SK-N-SH treated with all-trans-retinoic acid at 6 μM for 48 hours (cell line): ENCODE results near the gene HIPK3.

Experiments used
- ATAC-seq: fragments of 200-7000 bp; cut with Tn5 transposase; 3 replicates; pipeline ENCODE4 v1.9.1; 2020; ENCODE audit warnings: mild to moderate bottlenecking, moderate library complexity
- ARNTL ChIP-seq: fragments of 450-650 bp; formaldehyde crosslinking; IDR thresholded peaks from 2 replicates; pipeline ENCODE4 v1.5.0; 2020; ENCODE audit warnings: low read depth, mild to moderate bottlenecking, moderate library complexity, borderline replicate concordance
- BACH2 ChIP-seq: fragments of 250-450 bp; sonication (Bioruptor Pico); IDR thresholded peaks from 2 replicates; pipeline ENCODE4 v1.9.0; 2021; ENCODE audit warnings: mild to moderate bottlenecking, borderline replicate concordance
- CSDC2 ChIP-seq: fragments of 250-450 bp; sonication (Bioruptor Pico); IDR thresholded peaks from 2 replicates; pipeline ENCODE4 v1.5.0; 2020; ENCODE audit warnings: mild to moderate bottlenecking, moderate library complexity
- ESRRG ChIP-seq: fragments of 250-450 bp; sonication (Bioruptor Pico); IDR thresholded peaks from 2 replicates; pipeline ENCODE4 v1.6.1; 2021; ENCODE audit warnings: mild to moderate bottlenecking
- GLIS3 ChIP-seq: fragments of 250-450 bp; sonication (Bioruptor Pico); IDR thresholded peaks from 2 replicates; pipeline ENCODE4 v1.5.0; 2020; ENCODE audit warnings: mild to moderate bottlenecking, moderate library complexity
- ISL1 ChIP-seq: fragments of 250-450 bp; sonication (Bioruptor Pico); IDR thresholded peaks from 2 replicates; pipeline ENCODE4 v2.1.2; 2022; ENCODE audit warnings: mild to moderate bottlenecking, moderate library complexity
- OSR1 ChIP-seq: fragments of 250-450 bp; sonication (Bioruptor Pico); IDR thresholded peaks from 2 replicates; pipeline ENCODE4 v1.8.0; 2022; ENCODE audit warnings: moderate library complexity, mild to moderate bottlenecking, inconsistent platforms
- POU6F1 ChIP-seq: fragments of 250-450 bp; sonication (Bioruptor Pico); IDR thresholded peaks from 2 replicates; pipeline ENCODE4 v1.8.0; 2021; ENCODE audit warnings: low read depth, mild to moderate bottlenecking, moderate library complexity, borderline replicate concordance
- PPARA ChIP-seq: fragments of 250-450 bp; sonication (Bioruptor Pico); IDR thresholded peaks from 2 replicates; pipeline ENCODE4 v1.5.0; 2020; ENCODE audit warnings: mild to moderate bottlenecking, borderline replicate concordance
- RARB ChIP-seq: fragments of 250-450 bp; sonication (Bioruptor Pico); IDR thresholded peaks from 2 replicates; pipeline ENCODE4 v1.8.0; 2021; ENCODE audit warnings: mild to moderate bottlenecking, moderate library complexity
- TCF4 ChIP-seq: fragments of 250-450 bp; sonication (Bioruptor Pico); IDR thresholded peaks from 2 replicates; pipeline ENCODE4 v1.8.0; 2021; ENCODE audit warnings: mild to moderate bottlenecking, moderate library complexity, borderline replicate concordance
- TSHZ2 ChIP-seq: fragments of 250-450 bp; sonication (Bioruptor Pico); IDR thresholded peaks from 2 replicates; pipeline ENCODE4 v1.5.0; 2020; ENCODE audit warnings: mild to moderate bottlenecking, moderate library complexity
- ZFP3 ChIP-seq: fragments of 250-450 bp; sonication (Bioruptor Pico); IDR thresholded peaks from 2 replicates; pipeline ENCODE4 v1.5.0; 2020; ENCODE audit warnings: mild to moderate bottlenecking, moderate library complexity
- ZFP30 ChIP-seq: fragments of 450-650 bp; formaldehyde crosslinking; IDR thresholded peaks from 2 replicates; pipeline ENCODE4 v1.5.0; 2022; ENCODE audit warnings: mild to moderate bottlenecking, moderate library complexity
- ZNF565 ChIP-seq: fragments of 450-650 bp; formaldehyde crosslinking; conservative IDR thresholded peaks from 2 replicates; pipeline ENCODE4 v1.5.0; 2020; ENCODE audit warnings: low read depth, mild to moderate bottlenecking, moderate library complexity
- ZNF70 ChIP-seq: fragments of 450-650 bp; formaldehyde crosslinking; IDR thresholded peaks from 2 replicates; pipeline ENCODE4 v1.5.0; 2020; ENCODE audit warnings: mild to moderate bottlenecking, moderate library complexity
- TF ChIP-seq, protein P1 (sequence below): fragments of 250-450 bp; sonication (Bioruptor Pico); IDR thresholded peaks from 2 replicates; pipeline ENCODE4 v1.8.0; 2020; ENCODE audit warnings: mild to moderate bottlenecking, moderate library complexity, borderline replicate concordance

HIPK3 gene

GRCh38 chr11:33256031-33256812, 959 bp upstream of the HIPK3 start:
- TF ChIP-seq ISL1 (CRISPR knock-in tag) (no peak), OSR1 (CRISPR knock-in tag) (no peak), BACH2 (no peak), ZNF565 (CRISPR knock-in tag) (no peak), ZFP30 (CRISPR knock-in tag) (no peak), POU6F1 (no peak), PPARA (no peak), TCF4 (no peak), ARNTL (CRISPR knock-in tag) (no peak), ZNF70 (CRISPR knock-in tag) (no peak), RARB (CRISPR knock-in tag) (no peak), TSHZ2 (CRISPR knock-in tag) (no peak), GLIS3 (CRISPR knock-in tag) (no peak), ESRRG (no peak)
- TF ChIP-seq, protein P1, sequence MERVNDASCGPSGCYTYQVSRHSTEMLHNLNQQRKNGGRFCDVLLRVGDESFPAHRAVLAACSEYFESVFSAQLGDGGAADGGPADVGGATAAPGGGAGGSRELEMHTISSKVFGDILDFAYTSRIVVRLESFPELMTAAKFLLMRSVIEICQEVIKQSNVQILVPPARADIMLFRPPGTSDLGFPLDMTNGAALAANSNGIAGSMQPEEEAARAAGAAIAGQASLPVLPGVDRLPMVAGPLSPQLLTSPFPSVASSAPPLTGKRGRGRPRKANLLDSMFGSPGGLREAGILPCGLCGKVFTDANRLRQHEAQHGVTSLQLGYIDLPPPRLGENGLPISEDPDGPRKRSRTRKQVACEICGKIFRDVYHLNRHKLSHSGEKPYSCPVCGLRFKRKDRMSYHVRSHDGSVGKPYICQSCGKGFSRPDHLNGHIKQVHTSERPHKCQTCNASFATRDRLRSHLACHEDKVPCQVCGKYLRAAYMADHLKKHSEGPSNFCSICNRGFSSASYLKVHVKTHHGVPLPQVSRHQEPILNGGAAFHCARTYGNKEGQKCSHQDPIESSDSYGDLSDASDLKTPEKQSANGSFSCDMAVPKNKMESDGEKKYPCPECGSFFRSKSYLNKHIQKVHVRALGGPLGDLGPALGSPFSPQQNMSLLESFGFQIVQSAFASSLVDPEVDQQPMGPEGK (CRISPR knock-in tag), result no peak
- no peak for ATAC-seq

GRCh38 chr11:33256813-33257159, 395 bp upstream of the HIPK3 start:
- TF ChIP-seq ESRRG, result no peak
- TF ChIP-seq TCF4, result no peak
- no peak for ATAC-seq

GRCh38 chr11:33257897-33258630, 883 bp downstream of the HIPK3 start:
- peak; percentile 71 for ATAC-seq
- TF ChIP-seq, protein P1 (CRISPR knock-in tag), result peak; percentile 63
- TF ChIP-seq GLIS3 (CRISPR knock-in tag) (no peak), CSDC2 (CRISPR knock-in tag) (0 out of 2 replicates have a peak, but pooled peaks have one; percentile 22), ESRRG (0 out of 2 replicates have a peak, but pooled peaks have one; percentile 24), OSR1 (CRISPR knock-in tag) (no peak), ZFP3 (0 out of 2 replicates have a peak, but pooled peaks have one; percentile 25)

GRCh38 chr11:33258631-33259205, 1.5 kb downstream of the HIPK3 start:
- TF ChIP-seq ZNF70 (CRISPR knock-in tag) (no peak), PPARA (no peak), RARB (CRISPR knock-in tag) (no peak)
- ATAC-seq, result peak; percentile 34
